SK-N-SH treated with all-trans-retinoic acid at 6 μM for 48 hours (cell line): Measurements from ENCODE around the gene GNB2.

Source experiments
- ARNTL ChIP-seq: fragments of 450-650 bp; formaldehyde crosslinking; IDR thresholded peaks from 2 replicates; pipeline ENCODE4 v1.5.0; 2020; ENCODE audit warnings: low read depth, mild to moderate bottlenecking, moderate library complexity, borderline replicate concordance
- BACH2 ChIP-seq: fragments of 250-450 bp; sonication (Bioruptor Pico); IDR thresholded peaks from 2 replicates; pipeline ENCODE4 v1.9.0; 2021; ENCODE audit warnings: mild to moderate bottlenecking, borderline replicate concordance
- ESRRG ChIP-seq: fragments of 250-450 bp; sonication (Bioruptor Pico); IDR thresholded peaks from 2 replicates; pipeline ENCODE4 v1.6.1; 2021; ENCODE audit warnings: mild to moderate bottlenecking
- OSR1 ChIP-seq: fragments of 250-450 bp; sonication (Bioruptor Pico); IDR thresholded peaks from 2 replicates; pipeline ENCODE4 v1.8.0; 2022; ENCODE audit warnings: moderate library complexity, mild to moderate bottlenecking, inconsistent platforms
- POU6F1 ChIP-seq: fragments of 250-450 bp; sonication (Bioruptor Pico); IDR thresholded peaks from 2 replicates; pipeline ENCODE4 v1.8.0; 2021; ENCODE audit warnings: low read depth, mild to moderate bottlenecking, moderate library complexity, borderline replicate concordance
- PPARA ChIP-seq: fragments of 250-450 bp; sonication (Bioruptor Pico); IDR thresholded peaks from 2 replicates; pipeline ENCODE4 v1.5.0; 2020; ENCODE audit warnings: mild to moderate bottlenecking, borderline replicate concordance
- RARB ChIP-seq: fragments of 250-450 bp; sonication (Bioruptor Pico); IDR thresholded peaks from 2 replicates; pipeline ENCODE4 v1.8.0; 2021; ENCODE audit warnings: mild to moderate bottlenecking, moderate library complexity
- SNAI2 ChIP-seq: fragments of 250-450 bp; sonication (Bioruptor Pico); IDR thresholded peaks from 2 replicates; pipeline ENCODE4 v1.5.0; 2020; ENCODE audit warnings: mild to moderate bottlenecking, moderate library complexity
- ZFP3 ChIP-seq: fragments of 250-450 bp; sonication (Bioruptor Pico); IDR thresholded peaks from 2 replicates; pipeline ENCODE4 v1.5.0; 2020; ENCODE audit warnings: mild to moderate bottlenecking, moderate library complexity
- ZNF565 ChIP-seq: fragments of 450-650 bp; formaldehyde crosslinking; conservative IDR thresholded peaks from 2 replicates; pipeline ENCODE4 v1.5.0; 2020; ENCODE audit warnings: low read depth, mild to moderate bottlenecking, moderate library complexity
- TF ChIP-seq, protein P1 (sequence below): fragments of 250-450 bp; sonication (Bioruptor Pico); IDR thresholded peaks from 2 replicates; pipeline ENCODE4 v1.5.1; 2021; ENCODE audit warnings: mild to moderate bottlenecking, moderate library complexity

- TF ChIP-seq ZNF565 (CRISPR knock-in tag) = no peak
- TF ChIP-seq OSR1 (CRISPR knock-in tag) = no peak
- no peak for TF ChIP-seq ARNTL (CRISPR knock-in tag)
- TF ChIP-seq SNAI2 = no peak
- no peak for TF ChIP-seq RARB
- TF ChIP-seq ESRRG (CRISPR knock-in tag) = no peak
- TF ChIP-seq ZFP3 (CRISPR knock-in tag) = no peak
- TF ChIP-seq POU6F1 (CRISPR knock-in tag) = no peak
- TF ChIP-seq, protein P1, sequence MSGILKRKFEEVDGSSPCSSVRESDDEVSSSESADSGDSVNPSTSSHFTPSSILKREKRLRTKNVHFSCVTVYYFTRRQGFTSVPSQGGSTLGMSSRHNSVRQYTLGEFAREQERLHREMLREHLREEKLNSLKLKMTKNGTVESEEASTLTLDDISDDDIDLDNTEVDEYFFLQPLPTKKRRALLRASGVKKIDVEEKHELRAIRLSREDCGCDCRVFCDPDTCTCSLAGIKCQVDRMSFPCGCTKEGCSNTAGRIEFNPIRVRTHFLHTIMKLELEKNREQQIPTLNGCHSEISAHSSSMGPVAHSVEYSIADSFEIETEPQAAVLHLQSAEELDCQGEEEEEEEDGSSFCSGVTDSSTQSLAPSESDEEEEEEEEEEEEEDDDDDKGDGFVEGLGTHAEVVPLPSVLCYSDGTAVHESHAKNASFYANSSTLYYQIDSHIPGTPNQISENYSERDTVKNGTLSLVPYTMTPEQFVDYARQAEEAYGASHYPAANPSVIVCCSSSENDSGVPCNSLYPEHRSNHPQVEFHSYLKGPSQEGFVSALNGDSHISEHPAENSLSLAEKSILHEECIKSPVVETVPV (CRISPR knock-in tag) = no peak
- no peak for TF ChIP-seq PPARA
- TF ChIP-seq BACH2 = no peak
These were observed 31.0 kb upstream of the GNB2 start for GRCh38 chr7:100642534-100642907.
